Right kidney (tissue), 9 donors: ENCODE measurements around the gene LUC7L2.
"Not testable (repeated sequence)": the region's sequence is repeated elsewhere in the genome, so short reads cannot be mapped to it uniquely, and the experiment has no call there.

ENCODE experiments used
- DNase-seq: peaks from one replicate; pipeline ENCODE4 v3.0.0-alpha.2; 2016
- long read RNA-seq, 8 donors: transcript quantifications; one replicate each; lab custom pipeline, GENCODE V29; 2026

LUC7L2 gene
- long read RNA-seq, donor 1, transcript LUC7L2-202 (10 exons, 2,645 nt), result major isoform, 28 of 46 reads
- long read RNA-seq, donor 1, partial matches to known transcripts, result 15 of 46 reads
- long read RNA-seq, donor 1, other reads (novel, unspliced or antisense), result 0 of 46 reads
- long read RNA-seq, donor 2, transcript LUC7L2-202 (10 exons, 2,645 nt), result major isoform, 11 of 18 reads
- long read RNA-seq, donor 2, partial matches to known transcripts, result 6 of 18 reads
- long read RNA-seq, donor 2, other reads (novel, unspliced or antisense), result 0 of 18 reads
- long read RNA-seq, donor 3, transcript LUC7L2-202 (10 exons, 2,645 nt), result major isoform, 17 of 31 reads
- long read RNA-seq, donor 3, partial matches to known transcripts, result 13 of 31 reads
- long read RNA-seq, donor 3, other reads (novel, unspliced or antisense), result 0 of 31 reads
- long read RNA-seq, donor 4, transcript LUC7L2-202 (10 exons, 2,645 nt), result major isoform, 21 of 54 reads
- long read RNA-seq, donor 4, partial matches to known transcripts, result 29 of 54 reads
- long read RNA-seq, donor 4, other reads (novel, unspliced or antisense), result 0 of 54 reads
- long read RNA-seq, donor 5, transcript LUC7L2-202 (10 exons, 2,645 nt), result major isoform, 29 of 68 reads
- long read RNA-seq, donor 5, partial matches to known transcripts, result 36 of 68 reads
- long read RNA-seq, donor 5, other reads (novel, unspliced or antisense), result 0 of 68 reads
- long read RNA-seq, donor 6, transcript LUC7L2-202 (10 exons, 2,645 nt), result major isoform, 16 of 49 reads
- long read RNA-seq, donor 6, partial matches to known transcripts, result 32 of 49 reads
- long read RNA-seq, donor 6, other reads (novel, unspliced or antisense), result 0 of 49 reads
- long read RNA-seq, donor 7, transcript LUC7L2-202 (10 exons, 2,645 nt), result major isoform, 30 of 115 reads
- long read RNA-seq, donor 7, transcript LUC7L2-206 (2 exons, 2,599 nt), result minor isoform, 5 of 115 reads
- long read RNA-seq, donor 7, partial matches to known transcripts, result 76 of 115 reads
- long read RNA-seq, donor 7, other reads (novel, unspliced or antisense), result 0 of 115 reads
- long read RNA-seq, donor 8, transcript LUC7L2-202 (10 exons, 2,645 nt), result major isoform, 23 of 55 reads
- long read RNA-seq, donor 8, partial matches to known transcripts, result 23 of 55 reads
- long read RNA-seq, donor 8, other reads (novel, unspliced or antisense), result 0 of 55 reads

GRCh38 chr7:139359366-139360209, at the start of gene LUC7L2:
Gene LUC7L2 (plus strand): TSS chr7:139359894. CDS start chr7:139360262, 368 bp downstream.
- peak; percentile 99 for DNase-seq

GRCh38 chr7:139317939-139318505, 41.7 kb upstream of the LUC7L2 start:
- no peak for DNase-seq

- no peak for DNase-seq
Measured at GRCh38 chr7:139321071-139321745, 38.5 kb upstream of the LUC7L2 start.

- DNase-seq, result not testable (repeated sequence)
Measured at GRCh38 chr7:139324709-139325108, 35.0 kb upstream of the LUC7L2 start.

GRCh38 chr7:139328375-139328774, 31.3 kb upstream of the LUC7L2 start:
- DNase-seq, result no peak

GRCh38 chr7:139329119-139329518, 30.6 kb upstream of the LUC7L2 start:
- no peak for DNase-seq

- DNase-seq, result no peak
Measured at GRCh38 chr7:139330333-139331030, 29.2 kb upstream of the LUC7L2 start.

- no peak for DNase-seq
Measured at GRCh38 chr7:139332697-139333359, 26.9 kb upstream of the LUC7L2 start.

GRCh38 chr7:139333443-139333842, 26.3 kb upstream of the LUC7L2 start:
- DNase-seq, result not testable (repeated sequence)

- DNase-seq, result no peak
Measured at GRCh38 chr7:139334399-139335150, 25.1 kb upstream of the LUC7L2 start.

GRCh38 chr7:139339025-139339424, 20.7 kb upstream of the LUC7L2 start:
- DNase-seq, result no peak

GRCh38 chr7:139339698-139340036, 20.0 kb upstream of the LUC7L2 start:
- no peak for DNase-seq

GRCh38 chr7:139340037-139340807, 19.5 kb upstream of the LUC7L2 start:
- peak; percentile 95 for DNase-seq

GRCh38 chr7:139340808-139341057, 19.0 kb upstream of the LUC7L2 start:
- no peak for DNase-seq

- DNase-seq, result peak; percentile 98
Measured at GRCh38 chr7:139341058-139341775, 18.5 kb upstream of the LUC7L2 start, which contains the start of gene FMC1. Gene FMC1 (plus strand): TSS chr7:139341337. CDS start chr7:139341385, 48 bp downstream.

GRCh38 chr7:139341776-139342226, 17.9 kb upstream of the LUC7L2 start:
- peak; percentile 76 for DNase-seq

- DNase-seq, result no peak
Measured at GRCh38 chr7:139345042-139345441, 14.7 kb upstream of the LUC7L2 start.
